ENCODE measurements around the gene TRIM49B.
"Not testable (repeated sequence)": the region's sequence is repeated elsewhere in the genome, so short reads cannot be mapped to it uniquely, and the experiment has no call there.

DNA sequence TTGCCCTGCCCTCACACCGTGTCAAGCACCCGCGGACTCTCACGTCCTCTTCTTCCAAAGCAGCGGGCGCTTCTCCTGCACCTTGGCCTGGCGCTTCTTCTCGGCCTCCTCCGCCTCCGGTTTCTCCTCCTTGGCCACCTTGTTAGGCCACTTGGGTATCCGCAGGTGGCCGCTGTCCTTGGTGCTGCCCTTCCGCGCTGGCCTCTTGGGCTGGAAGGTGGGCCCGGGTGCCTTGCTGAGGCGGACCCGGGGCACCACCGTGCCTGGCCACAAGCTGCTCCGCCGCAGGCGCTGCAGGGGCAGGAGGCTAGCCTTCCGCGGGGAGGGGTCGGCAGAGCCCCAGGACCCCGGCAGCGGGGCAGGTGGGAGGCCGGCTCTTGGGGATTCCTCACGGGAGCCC is 19.6 kb downstream of the TRIM49B start:
- TF ChIP-seq, protein P1, sequence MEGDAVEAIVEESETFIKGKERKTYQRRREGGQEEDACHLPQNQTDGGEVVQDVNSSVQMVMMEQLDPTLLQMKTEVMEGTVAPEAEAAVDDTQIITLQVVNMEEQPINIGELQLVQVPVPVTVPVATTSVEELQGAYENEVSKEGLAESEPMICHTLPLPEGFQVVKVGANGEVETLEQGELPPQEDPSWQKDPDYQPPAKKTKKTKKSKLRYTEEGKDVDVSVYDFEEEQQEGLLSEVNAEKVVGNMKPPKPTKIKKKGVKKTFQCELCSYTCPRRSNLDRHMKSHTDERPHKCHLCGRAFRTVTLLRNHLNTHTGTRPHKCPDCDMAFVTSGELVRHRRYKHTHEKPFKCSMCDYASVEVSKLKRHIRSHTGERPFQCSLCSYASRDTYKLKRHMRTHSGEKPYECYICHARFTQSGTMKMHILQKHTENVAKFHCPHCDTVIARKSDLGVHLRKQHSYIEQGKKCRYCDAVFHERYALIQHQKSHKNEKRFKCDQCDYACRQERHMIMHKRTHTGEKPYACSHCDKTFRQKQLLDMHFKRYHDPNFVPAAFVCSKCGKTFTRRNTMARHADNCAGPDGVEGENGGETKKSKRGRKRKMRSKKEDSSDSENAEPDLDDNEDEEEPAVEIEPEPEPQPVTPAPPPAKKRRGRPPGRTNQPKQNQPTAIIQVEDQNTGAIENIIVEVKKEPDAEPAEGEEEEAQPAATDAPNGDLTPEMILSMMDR (IDR thresholded peaks at IDR 0.05; ENCODE audit: control extremely low read depth in 1 of 3, insufficient read depth in 1 of 3, low read depth in 1 of 3, low read length in 3 of 3) = not testable (repeated sequence)
- TF ChIP-seq POLR2A (IDR thresholded peaks at IDR 0.05; ENCODE audit: control extremely low read depth in 1 of 2, low read depth in 2 of 2, low read length in 2 of 2); POU5F1 (IDR thresholded peaks at IDR 0.05; ENCODE audit: low read depth, low read length); RNF2 (IDR thresholded peaks at IDR 0.05; ENCODE audit: borderline replicate concordance, low read depth, low read length, missing control alignments, poor library complexity, severe bottlenecking); BCL11A (IDR thresholded peaks at IDR 0.05; ENCODE audit: low read depth in 2 of 2, low read length in 2 of 2): not testable (repeated sequence)
